ENCODE data around the gene DLD. TPM values are rescaled to one million over a fixed set of nuclear protein-coding genes. Genes with fewer than 3 reads are reported as not detected.
"Not testable (repeated sequence)": the region's sequence is repeated elsewhere in the genome, so short reads cannot be mapped to it uniquely, and the experiment has no call there.

Gene DLD
- total RNA-seq, 1 experiment from 2014 or later = 88.8 TPM

DNA sequence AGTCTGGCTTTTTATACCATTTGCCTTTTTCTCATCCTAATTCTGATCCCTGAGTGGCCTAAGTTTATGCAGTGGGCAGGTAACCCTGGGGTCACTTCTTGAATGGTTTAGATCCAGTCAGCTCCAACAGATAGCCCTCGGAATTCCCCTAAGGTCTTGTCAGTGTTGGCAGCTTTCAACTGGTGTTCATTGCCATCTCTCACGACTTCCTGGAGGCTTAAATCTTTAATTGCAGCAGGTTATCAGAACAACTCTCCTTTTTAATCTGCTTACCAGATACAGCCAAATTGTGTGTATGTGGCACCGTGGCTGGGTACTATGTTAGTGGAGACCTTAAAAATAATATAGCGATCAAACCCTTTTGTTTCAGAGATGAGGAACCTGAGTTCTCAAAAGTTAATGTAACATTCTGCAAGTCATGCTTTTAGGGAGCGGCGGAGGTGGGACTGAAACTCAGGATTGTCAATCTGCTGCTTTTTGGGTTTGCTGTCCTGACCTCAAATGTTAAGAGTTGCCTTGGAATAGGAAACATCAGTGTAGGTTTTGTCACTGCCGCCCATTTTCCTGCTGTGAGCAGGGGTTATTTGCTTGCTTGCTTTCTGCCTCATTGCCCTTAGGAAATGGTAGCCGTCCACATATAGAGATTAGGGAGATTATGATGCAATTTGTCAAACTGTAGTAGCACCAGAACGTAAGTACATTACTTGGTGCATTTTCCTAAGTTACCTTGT, 818 bp downstream of the DLD start:
- no peaks in the 10 kb centered on the region for H3K9me3 ChIP-seq (ENCODE audit: control insufficient read depth, insufficient read depth, low read depth, low read length)
- in situ Hi-C loops (cut with HindIII; ENCODE audit: low pct_unique_long_range_greater_than_20kb, low sequenced_read_pairs) = no loop called here
- no peak for TF ChIP-seq SIN3A (IDR thresholded peaks at IDR 0.05; ENCODE audit: borderline replicate concordance, insufficient read depth, low read depth, low read length)
- TF ChIP-seq, protein P1, sequence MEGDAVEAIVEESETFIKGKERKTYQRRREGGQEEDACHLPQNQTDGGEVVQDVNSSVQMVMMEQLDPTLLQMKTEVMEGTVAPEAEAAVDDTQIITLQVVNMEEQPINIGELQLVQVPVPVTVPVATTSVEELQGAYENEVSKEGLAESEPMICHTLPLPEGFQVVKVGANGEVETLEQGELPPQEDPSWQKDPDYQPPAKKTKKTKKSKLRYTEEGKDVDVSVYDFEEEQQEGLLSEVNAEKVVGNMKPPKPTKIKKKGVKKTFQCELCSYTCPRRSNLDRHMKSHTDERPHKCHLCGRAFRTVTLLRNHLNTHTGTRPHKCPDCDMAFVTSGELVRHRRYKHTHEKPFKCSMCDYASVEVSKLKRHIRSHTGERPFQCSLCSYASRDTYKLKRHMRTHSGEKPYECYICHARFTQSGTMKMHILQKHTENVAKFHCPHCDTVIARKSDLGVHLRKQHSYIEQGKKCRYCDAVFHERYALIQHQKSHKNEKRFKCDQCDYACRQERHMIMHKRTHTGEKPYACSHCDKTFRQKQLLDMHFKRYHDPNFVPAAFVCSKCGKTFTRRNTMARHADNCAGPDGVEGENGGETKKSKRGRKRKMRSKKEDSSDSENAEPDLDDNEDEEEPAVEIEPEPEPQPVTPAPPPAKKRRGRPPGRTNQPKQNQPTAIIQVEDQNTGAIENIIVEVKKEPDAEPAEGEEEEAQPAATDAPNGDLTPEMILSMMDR (IDR thresholded peaks at IDR 0.05) = no peak
- TF ChIP-seq POLR2AphosphoS5 (IDR thresholded peaks at IDR 0.05; ENCODE audit: low read depth, low read length) = no peak
- ATAC-seq (no peak), DNase-seq (ENCODE audit: low read depth, low spot score) (no peak)
- BruUV-seq (replicated peaks) = no TSS peak
- ChIA-PET CTCF (no interaction called here), POLR2A (interaction anchor here (0.6 kb wide), 1 partner anchor 148 kb away, joined by 3 read pairs; no protein-coding TSS in a partner anchor)
- peaks cover 15% of the 10 kb centered on the region for H3K36me3 ChIP-seq (ENCODE audit: control insufficient read depth, insufficient read depth, low read length)
- intact Hi-C loops (cut with micrococcal nuclease; ENCODE audit: unreplicated experiment) = no loop called here
- peak overlapping the region; percentile 81 for H3K27ac ChIP-seq (ENCODE audit: low read length)
- H3K27me3 ChIP-seq (ENCODE audit: control insufficient read depth, insufficient read depth, low read length) = no peaks in the 10 kb centered on the region
- H3K4me3 ChIP-seq (ENCODE audit: low read depth in 2 of 2, low read length in 2 of 2) = peak overlapping the region; percentile 85 to 95
- H3K4me1 ChIP-seq (ENCODE audit: control insufficient read depth, insufficient read depth, low read length) = peaks cover 21% of the 10 kb centered on the region

DNA sequence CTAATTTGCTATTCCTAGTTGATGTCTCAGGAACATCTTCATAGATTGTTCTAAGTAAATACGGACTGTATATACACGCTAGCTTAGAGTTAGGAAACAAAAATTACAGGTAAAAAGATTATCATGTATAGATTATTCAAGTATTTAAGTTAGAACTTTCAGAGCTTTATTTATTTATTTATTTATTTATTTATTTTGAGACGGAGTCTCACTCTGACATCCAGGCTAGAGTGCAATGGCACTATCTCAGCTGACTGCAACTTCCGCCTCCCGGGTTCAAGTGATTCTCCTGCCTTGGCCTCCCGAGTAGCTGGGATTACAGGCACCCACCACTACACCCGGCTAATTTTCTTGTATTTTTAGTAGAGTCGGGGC, 1.4 kb downstream of the DLD start:
- ChIA-PET POLR2A (interaction anchor here (0.6 kb wide), 1 partner anchor 149 kb away, joined by 3 read pairs; no protein-coding TSS in a partner anchor), CTCF (interaction anchor here (0.9 kb wide), 1 partner anchor 18 kb away, joined by 3 read pairs; no protein-coding TSS in a partner anchor)
- DNase-seq (ENCODE audit: low read depth, low spot score); BruUV-seq (replicated peaks); H3K9me3 ChIP-seq (ENCODE audit: control insufficient read depth, insufficient read depth, low read depth, low read length); intact Hi-C loops (cut with micrococcal nuclease; ENCODE audit: unreplicated experiment); in situ Hi-C loops (cut with HindIII; ENCODE audit: low pct_unique_long_range_greater_than_20kb, low sequenced_read_pairs); ATAC-seq; H3K27me3 ChIP-seq (ENCODE audit: control insufficient read depth, insufficient read depth, low read length): not testable (repeated sequence)
- Histone ChIP-seq H3K27ac (ENCODE audit: low read length) (peak overlapping the region; percentile 81), H3K36me3 (ENCODE audit: control insufficient read depth, insufficient read depth, low read length) (peaks cover 15% of the 10 kb centered on the region), H3K4me3 (ENCODE audit: low read depth in 2 of 2, low read length in 2 of 2) (peak overlapping the region; percentile 85 to 95), H3K4me1 (ENCODE audit: control insufficient read depth, insufficient read depth, low read length) (peaks cover 21% of the 10 kb centered on the region)

DNA sequence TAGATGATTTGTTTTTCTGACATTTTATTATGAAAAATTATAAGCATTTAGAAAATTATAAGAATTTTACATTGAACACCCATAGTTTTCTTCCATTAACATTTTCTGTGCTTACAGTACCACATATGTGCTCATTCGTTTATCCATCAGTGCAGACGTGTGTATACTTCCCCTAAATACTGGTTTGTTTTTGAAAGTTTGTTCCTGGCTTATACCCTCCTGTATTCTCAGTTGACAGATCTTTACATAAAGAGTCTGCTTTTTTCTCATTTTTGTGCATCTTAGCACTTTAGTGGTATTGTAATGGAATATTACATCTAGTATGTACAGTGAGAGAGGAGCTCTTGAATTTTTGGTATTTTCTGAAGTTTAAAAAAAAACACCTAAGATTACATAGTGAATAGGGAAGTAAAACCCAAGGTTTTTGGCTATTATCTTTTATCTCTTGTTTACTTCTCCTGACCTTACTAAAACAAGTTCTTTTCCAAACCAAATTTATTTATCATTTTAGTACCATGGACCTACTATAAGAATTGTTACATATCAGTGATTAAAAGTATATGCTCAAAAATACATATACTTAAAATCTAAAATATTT, 8.1 kb downstream of the DLD start:
- Histone ChIP-seq H3K4me1 (ENCODE audit: control insufficient read depth, insufficient read depth, low read length) (peaks cover 4% of the 10 kb centered on the region; the same call in 1 of the 2 replicates), H3K36me3 (ENCODE audit: control insufficient read depth, insufficient read depth, low read length) (peaks cover 35% of the 10 kb centered on the region), H3K4me3 (ENCODE audit: low read depth in 2 of 2, low read length in 2 of 2) (no peak overlapping the region), H3K9me3 (ENCODE audit: control insufficient read depth, insufficient read depth, low read depth, low read length) (no peaks in the 10 kb centered on the region), H3K27ac (ENCODE audit: low read length) (no peak overlapping the region), H3K27me3 (ENCODE audit: control insufficient read depth, insufficient read depth, low read length) (no peaks in the 10 kb centered on the region)
- no peak for DNase-seq (ENCODE audit: low read depth, low spot score)
- ChIA-PET POLR2A (no interaction called here), CTCF (no interaction called here)
- no TSS peak for BruUV-seq (replicated peaks)
- ATAC-seq = no peak
- intact Hi-C loops (cut with micrococcal nuclease; ENCODE audit: unreplicated experiment) = no loop called here
- TF ChIP-seq SIN3A (IDR thresholded peaks at IDR 0.05; ENCODE audit: borderline replicate concordance, insufficient read depth, low read depth, low read length) (no peak), POLR2AphosphoS5 (IDR thresholded peaks at IDR 0.05; ENCODE audit: low read depth, low read length) (no peak), TCF7L2 (IDR thresholded peaks at IDR 0.05; ENCODE audit: low read depth, low read length) (no peak)
- TF ChIP-seq, protein P1 (IDR thresholded peaks at IDR 0.05) = no peak
- TF ChIP-seq, protein P2, sequence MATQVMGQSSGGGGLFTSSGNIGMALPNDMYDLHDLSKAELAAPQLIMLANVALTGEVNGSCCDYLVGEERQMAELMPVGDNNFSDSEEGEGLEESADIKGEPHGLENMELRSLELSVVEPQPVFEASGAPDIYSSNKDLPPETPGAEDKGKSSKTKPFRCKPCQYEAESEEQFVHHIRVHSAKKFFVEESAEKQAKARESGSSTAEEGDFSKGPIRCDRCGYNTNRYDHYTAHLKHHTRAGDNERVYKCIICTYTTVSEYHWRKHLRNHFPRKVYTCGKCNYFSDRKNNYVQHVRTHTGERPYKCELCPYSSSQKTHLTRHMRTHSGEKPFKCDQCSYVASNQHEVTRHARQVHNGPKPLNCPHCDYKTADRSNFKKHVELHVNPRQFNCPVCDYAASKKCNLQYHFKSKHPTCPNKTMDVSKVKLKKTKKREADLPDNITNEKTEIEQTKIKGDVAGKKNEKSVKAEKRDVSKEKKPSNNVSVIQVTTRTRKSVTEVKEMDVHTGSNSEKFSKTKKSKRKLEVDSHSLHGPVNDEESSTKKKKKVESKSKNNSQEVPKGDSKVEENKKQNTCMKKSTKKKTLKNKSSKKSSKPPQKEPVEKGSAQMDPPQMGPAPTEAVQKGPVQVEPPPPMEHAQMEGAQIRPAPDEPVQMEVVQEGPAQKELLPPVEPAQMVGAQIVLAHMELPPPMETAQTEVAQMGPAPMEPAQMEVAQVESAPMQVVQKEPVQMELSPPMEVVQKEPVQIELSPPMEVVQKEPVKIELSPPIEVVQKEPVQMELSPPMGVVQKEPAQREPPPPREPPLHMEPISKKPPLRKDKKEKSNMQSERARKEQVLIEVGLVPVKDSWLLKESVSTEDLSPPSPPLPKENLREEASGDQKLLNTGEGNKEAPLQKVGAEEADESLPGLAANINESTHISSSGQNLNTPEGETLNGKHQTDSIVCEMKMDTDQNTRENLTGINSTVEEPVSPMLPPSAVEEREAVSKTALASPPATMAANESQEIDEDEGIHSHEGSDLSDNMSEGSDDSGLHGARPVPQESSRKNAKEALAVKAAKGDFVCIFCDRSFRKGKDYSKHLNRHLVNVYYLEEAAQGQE (IDR thresholded peaks at IDR 0.05; ENCODE audit: insufficient read depth in 1 of 2, low read depth in 2 of 2, low read length in 1 of 2) = no peak
- in situ Hi-C loops (cut with HindIII; ENCODE audit: low pct_unique_long_range_greater_than_20kb, low sequenced_read_pairs) = no loop called here
